Activated naive CD4-positive, alpha-beta T cell treated with anti-CD3 and anti-CD28 coated beads, Interleukin-2, amount 50 U/mL, for 72 hours (primary cell): Measurements from ENCODE around the gene MORC1. TPM values are rescaled to one million over a fixed set of nuclear protein-coding genes. Genes with fewer than 3 reads are reported as not detected.

Source experiments
- ATAC-seq, 2 donors: fragments of 150-1000 bp; cut with Tn5 transposase; 2 replicates each; pipeline ENCODE4 v1.10.0; 2021; ENCODE audit warnings: mild to moderate bottlenecking in 2 of 2, moderate library complexity in 2 of 2
- DNase-seq, 2 donors: peaks; one replicate each; pipeline ENCODE4 v3.0.0; 2021 to 2022; ENCODE audit warnings: low spot score in 2 of 2
- H3K27ac Mint-ChIP-seq, 2 donors: one replicate each; pipeline ENCODE4 v1.8.0; 2022; ENCODE audit warnings: mild to moderate bottlenecking in 2 of 2, mixed read lengths in 2 of 2
- H3K36me3 Mint-ChIP-seq, 2 donors: one replicate each; pipeline ENCODE4 v1.8.0; 2022; ENCODE audit warnings: mixed read lengths in 2 of 2
- H3K9me3 Mint-ChIP-seq, 2 donors: one replicate each; pipeline ENCODE4 v1.8.0; 2022; ENCODE audit warnings: mixed read lengths in 2 of 2
- total RNA-seq, 2 donors: library from RNA; stranded (reverse); gene quantifications; one replicate each; pipeline ENCODE4 v1.2.3, GENCODE V29; 2022

Gene MORC1
- total RNA-seq, 2 donors from 2014 or later = not detected

DNA sequence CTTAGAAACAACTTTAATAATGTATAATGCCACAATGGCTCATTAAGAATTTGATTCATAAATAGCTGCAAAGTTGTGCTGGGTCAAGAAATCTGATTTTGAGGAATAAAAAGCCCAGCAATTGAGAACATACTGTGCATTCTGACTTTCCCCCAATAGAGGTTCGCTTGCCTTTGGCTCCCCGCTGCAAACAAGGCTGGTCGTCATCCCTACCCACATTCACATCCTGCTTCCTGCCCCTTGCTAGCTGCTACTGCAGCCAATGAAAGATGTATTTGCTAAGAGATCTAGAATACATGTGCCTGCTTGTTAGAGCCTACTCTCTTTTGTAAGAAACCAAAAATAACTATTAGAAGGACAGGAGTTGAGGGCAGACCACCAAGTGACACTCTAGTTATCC, 112.5 kb downstream of the MORC1 start:
- H3K9me3 Mint-ChIP-seq = no peaks in the 10 kb centered on the region
- no peaks in the 10 kb centered on the region for H3K36me3 Mint-ChIP-seq
- no peak overlapping the region for H3K27ac Mint-ChIP-seq
- DNase-seq = no peak
- no peak for ATAC-seq

DNA sequence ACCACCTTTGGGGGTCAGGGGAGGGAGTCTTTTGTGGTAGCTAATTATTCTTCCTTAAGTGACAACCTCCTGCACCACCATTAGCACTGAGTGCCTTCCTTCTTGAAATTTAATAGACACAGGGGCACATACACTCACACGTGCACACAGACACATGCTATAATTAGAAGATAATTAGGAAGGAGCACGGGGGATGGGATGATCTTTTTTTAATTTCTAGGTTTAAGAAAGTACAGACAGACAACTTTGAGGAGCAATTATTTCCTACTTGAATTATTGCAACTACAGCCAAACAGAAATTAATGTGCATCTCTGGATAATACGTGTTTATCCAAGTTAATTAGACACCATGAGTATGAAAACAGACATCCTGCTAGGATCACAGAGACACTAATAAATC, 119.5 kb downstream of the MORC1 start:
- no peak for DNase-seq
- Mint-ChIP-seq H3K27ac (no peak overlapping the region), H3K36me3 (no peaks in the 10 kb centered on the region), H3K9me3 (no peaks in the 10 kb centered on the region)
- ATAC-seq = no peak

DNA sequence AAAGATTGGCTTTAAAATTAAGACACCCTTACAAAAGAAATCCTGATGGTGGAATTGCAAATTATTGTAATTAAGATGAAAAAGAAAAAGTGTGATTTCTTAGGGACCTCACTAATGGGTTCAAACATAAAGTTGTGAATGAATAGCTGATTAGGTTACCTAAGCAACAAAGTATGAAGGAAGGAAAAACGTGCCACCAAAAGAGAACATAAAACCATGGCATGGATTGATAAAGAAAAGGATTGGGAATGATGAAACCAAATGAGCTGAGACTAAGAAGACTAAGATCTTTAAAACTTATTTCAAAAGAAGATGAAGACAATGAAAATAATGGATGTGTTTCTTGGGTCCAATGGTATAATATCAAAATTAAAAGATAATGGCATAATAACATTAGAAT, 132.1 kb downstream of the MORC1 start:
- Mint-ChIP-seq H3K9me3 (peaks cover 0 to 4% of the 10 kb centered on the region in 2 donors), H3K36me3 (no peaks in the 10 kb centered on the region), H3K27ac (no peak overlapping the region)
- no peak for DNase-seq
- ATAC-seq = no peak

DNA sequence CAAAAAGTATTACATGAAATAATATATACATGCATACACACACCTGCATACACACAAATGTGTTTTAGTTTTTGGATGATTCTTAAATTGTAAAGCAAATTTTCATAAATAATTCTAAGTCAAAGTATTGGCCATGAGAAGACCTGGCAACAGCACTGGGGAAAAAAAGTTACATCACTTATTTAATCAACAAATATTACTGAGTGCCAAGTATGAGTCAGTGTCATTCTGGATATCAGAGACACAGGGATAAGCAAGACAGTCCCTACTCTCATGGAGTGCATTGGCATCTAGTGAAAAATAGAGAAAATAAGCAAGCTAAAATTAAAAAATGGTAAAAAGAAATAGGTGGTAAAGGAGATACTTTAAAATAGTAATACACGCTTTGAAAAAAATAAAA, 134.9 kb downstream of the MORC1 start:
- Mint-ChIP-seq H3K36me3 (no peaks in the 10 kb centered on the region), H3K9me3 (no peaks in the 10 kb centered on the region), H3K27ac (no peak overlapping the region)
- ATAC-seq (no peak), DNase-seq (no peak)

- no peak for ATAC-seq
- Mint-ChIP-seq H3K9me3 (no peaks in the 10 kb centered on the region), H3K36me3 (no peaks in the 10 kb centered on the region), H3K27ac (no peak overlapping the region)
- DNase-seq = no peak
These were observed 141.9 kb downstream of the MORC1 start for GRCh38 chr3:108976058-108976457.

DNA sequence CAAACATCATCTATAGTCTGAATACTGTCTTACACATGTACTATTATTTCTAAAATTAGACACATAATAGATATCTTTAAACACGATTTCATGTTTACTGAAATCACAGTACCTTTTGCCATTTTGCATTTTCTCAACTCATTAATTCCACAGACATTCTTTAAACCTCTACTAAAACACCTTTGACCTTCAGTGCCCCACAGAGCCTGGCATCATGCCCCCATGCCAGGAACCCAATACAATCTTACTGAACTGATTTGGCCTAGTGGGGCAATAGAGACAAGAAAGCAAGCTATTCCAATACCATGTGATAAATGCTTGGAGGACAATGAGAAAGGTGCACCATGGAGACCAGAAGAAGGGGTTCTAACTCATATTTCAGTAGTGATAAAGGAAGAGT, 144.9 kb downstream of the MORC1 start:
- DNase-seq (no peak), ATAC-seq (no peak)
- Mint-ChIP-seq H3K36me3 (no peaks in the 10 kb centered on the region), H3K9me3 (no peaks in the 10 kb centered on the region), H3K27ac (no peak overlapping the region)

DNA sequence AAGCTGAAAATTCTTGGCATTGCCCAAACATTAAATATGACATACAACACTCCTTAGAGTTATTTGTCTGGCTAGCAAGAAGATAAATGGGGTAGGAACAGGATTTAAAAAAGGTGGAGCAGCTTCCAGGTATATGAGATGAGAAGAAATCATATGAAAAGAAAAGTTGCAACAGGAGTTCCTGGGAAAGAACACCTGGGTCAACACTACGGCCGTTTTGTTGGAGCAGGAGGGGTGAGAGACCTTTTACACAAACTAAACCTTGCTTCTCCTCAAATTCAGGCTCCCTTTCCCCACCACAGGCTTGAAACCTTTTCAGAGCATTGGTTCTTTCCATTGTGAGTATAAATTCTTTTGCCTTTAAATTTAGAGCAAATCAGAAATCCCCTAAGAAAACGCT, 145.5 kb downstream of the MORC1 start:
- Mint-ChIP-seq H3K27ac (no peak overlapping the region), H3K9me3 (no peaks in the 10 kb centered on the region), H3K36me3 (no peaks in the 10 kb centered on the region)
- DNase-seq = no peak
- no peak for ATAC-seq

- Mint-ChIP-seq H3K36me3 (no peaks in the 10 kb centered on the region), H3K9me3 (no peaks in the 10 kb centered on the region), H3K27ac (no peak overlapping the region)
- DNase-seq (no peak), ATAC-seq (no peak)
These were observed 147.4 kb downstream of the MORC1 start for GRCh38 chr3:108970561-108970960.

GRCh38 chr3:108966773-108967172, 151.2 kb downstream of the MORC1 start:
- Mint-ChIP-seq H3K27ac (no peak overlapping the region), H3K9me3 (no peaks in the 10 kb centered on the region), H3K36me3 (no peaks in the 10 kb centered on the region)
- DNase-seq (no peak), ATAC-seq (peak; percentile 16 to 77)

GRCh38 chr3:108959017-108959416, 158.9 kb downstream of the MORC1 start:
- H3K27ac Mint-ChIP-seq = no peak overlapping the region
- DNase-seq (no peak), ATAC-seq (peak; percentile 37 to 77)
- H3K9me3 Mint-ChIP-seq = no peaks in the 10 kb centered on the region
- no peaks in the 10 kb centered on the region for H3K36me3 Mint-ChIP-seq

GRCh38 chr3:108953700-108954099, 164.2 kb downstream of the MORC1 start, which contains the start of gene GUCA1C:
GUCA1C (minus strand) TSS chr3:108953879; CDS start chr3:108953762, 117 bp downstream.
- H3K27ac Mint-ChIP-seq = no peak within 1 kb of the TSS
- no peak for ATAC-seq

DNA sequence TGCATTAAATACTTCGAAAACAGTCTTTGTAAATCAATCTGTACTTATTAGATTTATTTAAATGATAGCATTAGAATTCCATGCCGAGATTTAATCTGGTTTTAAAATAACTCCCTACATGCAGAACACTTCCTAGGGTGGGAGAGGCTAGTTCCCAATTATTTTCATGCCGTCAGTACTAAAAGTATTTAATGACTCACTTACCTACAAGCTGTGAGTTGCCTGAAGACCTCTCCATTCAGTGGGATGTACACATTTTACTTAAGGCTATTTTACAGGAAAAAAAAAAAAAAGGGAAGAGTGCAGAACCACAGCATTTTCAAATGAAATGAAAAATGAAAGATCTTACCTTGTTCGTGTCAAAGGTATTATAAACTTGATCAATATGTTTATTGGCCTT, 164.7 kb downstream of the MORC1 start:
- H3K9me3 Mint-ChIP-seq = no peaks in the 10 kb centered on the region
- DNase-seq (no peak), ATAC-seq (no peak)
- H3K27ac Mint-ChIP-seq = no peak overlapping the region
- no peaks in the 10 kb centered on the region for H3K36me3 Mint-ChIP-seq

More at GRCh38 chr3:108953700-108954099, 164.2 kb downstream of the MORC1 start, which contains the start of gene GUCA1C:
- H3K9me3 Mint-ChIP-seq = no peaks in the 10 kb centered on the region
- no peak for DNase-seq
- H3K36me3 Mint-ChIP-seq = no peaks in the 10 kb centered on the region

GRCh38 chr3:108951820-108952501, 166.0 kb downstream of the MORC1 start:
- H3K27ac Mint-ChIP-seq = no peak overlapping the region
- no peaks in the 10 kb centered on the region for H3K9me3 Mint-ChIP-seq
- DNase-seq (no peak), ATAC-seq (no peak)
- H3K36me3 Mint-ChIP-seq = no peaks in the 10 kb centered on the region

DNA sequence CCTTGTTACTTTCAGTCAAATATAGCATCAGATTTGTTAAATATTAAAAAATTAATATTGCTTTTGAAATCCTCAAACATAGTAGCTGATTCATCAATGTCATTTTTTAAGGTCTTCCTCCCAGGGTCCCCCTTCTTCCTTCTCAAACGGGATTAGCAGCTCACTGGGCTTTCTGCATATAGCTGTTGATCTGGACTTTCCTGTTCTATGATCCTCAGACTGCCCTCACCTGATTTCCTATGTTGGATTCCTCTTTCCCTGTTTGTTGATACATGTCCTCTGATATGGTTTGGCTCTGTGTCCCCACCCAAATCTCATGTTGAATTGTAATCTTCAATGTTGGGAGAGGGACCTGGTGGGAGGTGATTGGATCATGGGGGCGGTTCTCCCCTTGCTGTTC, 170.1 kb downstream of the MORC1 start:
- H3K27ac Mint-ChIP-seq = no peak overlapping the region
- DNase-seq = no peak
- no peaks in the 10 kb centered on the region for H3K36me3 Mint-ChIP-seq
- ATAC-seq = no peak
- H3K9me3 Mint-ChIP-seq = no peaks in the 10 kb centered on the region

DNA sequence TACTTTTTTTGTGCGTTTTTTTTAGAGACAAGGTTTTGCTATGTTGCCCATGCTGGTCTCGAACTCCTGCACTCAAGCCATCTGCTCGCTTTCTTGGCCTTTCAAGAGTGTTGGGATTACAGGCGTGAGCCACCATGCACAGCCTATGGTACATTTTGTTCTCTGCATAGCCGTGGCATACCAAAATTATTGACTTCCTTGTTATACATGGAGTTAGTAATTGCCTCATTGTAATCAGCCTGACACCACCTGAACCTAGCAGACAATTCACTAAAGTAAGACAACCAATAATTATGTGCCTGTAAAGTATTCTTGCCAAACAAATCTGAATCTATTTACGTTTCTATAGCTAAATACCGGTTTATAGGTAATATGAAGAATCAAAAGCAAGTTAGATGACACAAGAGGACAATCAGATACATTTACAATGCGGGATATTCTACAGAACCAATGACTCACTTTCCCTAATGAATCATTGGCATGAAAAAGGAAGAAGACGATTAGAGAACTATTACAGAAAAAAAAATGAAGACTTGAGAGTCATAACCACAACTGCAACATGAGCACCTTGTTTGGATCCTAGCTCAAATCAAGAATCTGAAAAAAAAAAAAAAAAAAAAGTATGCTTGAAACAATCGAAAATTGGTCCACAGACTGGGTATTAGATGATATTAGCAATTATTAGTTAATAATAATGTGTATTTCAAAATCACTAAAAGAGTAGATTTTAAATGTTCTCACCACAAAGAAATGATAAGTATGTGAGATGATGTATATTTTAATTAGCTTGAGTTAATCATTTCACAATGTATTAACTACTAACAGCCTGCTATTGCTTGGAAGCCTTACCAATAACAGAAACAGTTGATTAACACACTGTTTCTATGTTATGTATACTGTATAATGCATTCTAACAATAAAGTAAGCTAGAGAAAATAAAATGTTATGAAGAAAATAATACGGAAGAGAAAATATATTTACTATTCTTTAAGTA, 171.3 kb downstream of the MORC1 start:
- no peak for DNase-seq
- Mint-ChIP-seq H3K27ac (no peak overlapping the region), H3K36me3 (no peaks in the 10 kb centered on the region), H3K9me3 (no peaks in the 10 kb centered on the region)
- peak in 1 of 2 donors; percentile 14 for ATAC-seq

DNA sequence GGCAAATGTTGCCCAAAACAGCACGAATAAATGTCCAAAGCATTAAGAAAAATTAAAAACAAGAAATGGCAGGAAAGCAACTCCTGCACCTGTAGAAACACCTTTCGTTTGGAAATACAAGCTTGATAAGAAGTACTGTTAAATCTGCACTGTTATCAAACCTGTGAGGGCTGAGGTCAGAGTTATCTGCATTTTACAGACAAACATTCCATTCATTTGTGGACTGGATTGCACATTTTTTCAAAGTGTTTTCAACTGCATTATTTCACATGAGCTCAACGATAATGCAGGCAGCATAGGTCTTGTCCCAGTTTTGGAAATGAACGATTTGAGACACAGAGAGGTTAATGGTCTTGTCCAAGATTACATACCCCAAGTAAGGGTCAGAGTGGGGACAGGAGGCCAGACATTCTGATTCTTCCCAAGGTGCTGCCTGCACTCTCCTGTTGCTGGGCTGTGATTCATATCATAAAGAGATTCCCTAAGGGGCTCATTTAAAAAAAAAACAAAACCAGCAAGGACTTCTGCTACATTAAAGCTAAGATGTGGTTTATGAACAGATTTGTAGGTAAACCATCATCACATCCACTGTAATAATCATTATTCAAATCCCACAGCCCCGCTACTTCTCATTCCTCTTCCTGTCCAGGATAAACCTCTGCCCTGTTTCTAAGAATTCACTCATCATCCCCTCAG, 177.2 kb downstream of the MORC1 start:
- ATAC-seq (no peak), DNase-seq (no peak)
- H3K27ac Mint-ChIP-seq = no peak overlapping the region
- no peaks in the 10 kb centered on the region for H3K9me3 Mint-ChIP-seq
- H3K36me3 Mint-ChIP-seq = no peaks in the 10 kb centered on the region

DNA sequence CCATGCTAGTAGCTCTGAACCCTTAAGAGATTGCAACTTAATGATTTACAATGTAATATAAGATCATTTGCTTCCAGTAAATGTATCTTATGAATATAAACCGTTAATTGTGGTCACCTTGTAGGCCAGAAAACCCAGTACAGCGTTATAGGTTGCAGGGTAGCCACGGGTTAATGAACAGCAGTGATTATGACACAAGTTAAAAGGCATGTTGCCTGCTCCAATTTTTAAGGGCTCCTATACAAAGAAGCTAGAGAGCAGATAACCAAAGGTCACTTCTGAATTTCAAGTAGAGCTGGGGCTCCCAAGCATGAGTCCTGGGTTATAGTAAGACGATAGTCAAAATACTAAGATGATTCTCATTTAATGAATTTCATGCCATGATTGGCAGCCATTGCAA, 177.8 kb downstream of the MORC1 start:
- H3K27ac Mint-ChIP-seq = no peak overlapping the region
- no peaks in the 10 kb centered on the region for H3K36me3 Mint-ChIP-seq
- ATAC-seq (no peak), DNase-seq (no peak)
- H3K9me3 Mint-ChIP-seq = no peaks in the 10 kb centered on the region
